SK-N-SH (cell line): Measurements from ENCODE around the gene MYOM1.

ENCODE experiments used
- EP300 ChIP-seq, 2 experiments: IDR thresholded peaks; 2 replicates each; pipeline versions ENCODE4 v1.4.0 to v1.6.1; 2012; ENCODE audit warnings: borderline replicate concordance in 1 of 2, low read depth in 1 of 2, low read length in 1 of 2
- FOXM1 ChIP-seq: IDR thresholded peaks from 2 replicates; pipeline ENCODE4 v1.4.0; 2012; ENCODE audit warnings: low read depth, mild to moderate bottlenecking
- MXI1 ChIP-seq: IDR thresholded peaks from 2 replicates; pipeline ENCODE4 v1.6.1; 2012; ENCODE audit warnings: mild to moderate bottlenecking, low read depth, low read length, improper control_type of control experiment
- NFIC ChIP-seq: IDR thresholded peaks from 2 replicates; pipeline ENCODE4 v1.4.0; 2012; ENCODE audit warnings: borderline replicate concordance
- SIN3A ChIP-seq: IDR thresholded peaks from 2 replicates; pipeline ENCODE4 v1.6.1; 2012; ENCODE audit warnings: low read depth, mild to moderate bottlenecking, low read length, moderate library complexity, borderline replicate concordance
- TF ChIP-seq, protein P1 (sequence below): fragments of 200-600 bp; sonication (generic); IDR thresholded peaks from 2 replicates; pipeline ENCODE4 v1.6.1; 2017; ENCODE audit warnings: antibody characterized with exemption, mild to moderate bottlenecking, moderate library complexity
- TF ChIP-seq, protein P2 (sequence below): IDR thresholded peaks from 2 replicates; pipeline ENCODE4 v1.6.1; 2012; ENCODE audit warnings: mild to moderate bottlenecking, low read depth, low read length, moderate library complexity

DNA sequence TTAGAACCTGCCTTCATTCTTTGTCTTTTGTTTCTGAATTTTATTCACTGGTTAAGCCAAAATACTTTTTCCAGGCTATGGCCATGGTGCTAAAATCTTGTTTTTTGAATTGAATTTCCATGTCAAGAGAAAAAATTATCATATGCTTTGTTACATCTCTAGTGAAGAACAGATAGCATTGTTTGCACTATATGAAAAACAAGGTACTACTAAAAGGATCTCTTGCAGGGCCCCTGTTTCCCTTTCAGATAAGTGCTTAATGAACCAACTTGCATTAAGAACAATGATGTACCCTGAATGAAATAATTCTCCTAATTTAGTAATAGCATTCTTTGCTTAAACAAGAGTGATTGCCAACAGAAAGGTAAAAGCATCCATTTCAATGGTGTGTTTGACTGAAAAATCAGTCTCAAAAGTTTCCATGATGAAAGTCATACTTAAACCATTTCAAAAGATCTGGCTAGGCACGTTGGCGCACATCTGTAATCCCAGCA is 37.9 kb upstream of the MYOM1 start:
- TF ChIP-seq, protein P1, sequence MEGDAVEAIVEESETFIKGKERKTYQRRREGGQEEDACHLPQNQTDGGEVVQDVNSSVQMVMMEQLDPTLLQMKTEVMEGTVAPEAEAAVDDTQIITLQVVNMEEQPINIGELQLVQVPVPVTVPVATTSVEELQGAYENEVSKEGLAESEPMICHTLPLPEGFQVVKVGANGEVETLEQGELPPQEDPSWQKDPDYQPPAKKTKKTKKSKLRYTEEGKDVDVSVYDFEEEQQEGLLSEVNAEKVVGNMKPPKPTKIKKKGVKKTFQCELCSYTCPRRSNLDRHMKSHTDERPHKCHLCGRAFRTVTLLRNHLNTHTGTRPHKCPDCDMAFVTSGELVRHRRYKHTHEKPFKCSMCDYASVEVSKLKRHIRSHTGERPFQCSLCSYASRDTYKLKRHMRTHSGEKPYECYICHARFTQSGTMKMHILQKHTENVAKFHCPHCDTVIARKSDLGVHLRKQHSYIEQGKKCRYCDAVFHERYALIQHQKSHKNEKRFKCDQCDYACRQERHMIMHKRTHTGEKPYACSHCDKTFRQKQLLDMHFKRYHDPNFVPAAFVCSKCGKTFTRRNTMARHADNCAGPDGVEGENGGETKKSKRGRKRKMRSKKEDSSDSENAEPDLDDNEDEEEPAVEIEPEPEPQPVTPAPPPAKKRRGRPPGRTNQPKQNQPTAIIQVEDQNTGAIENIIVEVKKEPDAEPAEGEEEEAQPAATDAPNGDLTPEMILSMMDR: no peak
- TF ChIP-seq, protein P2, sequence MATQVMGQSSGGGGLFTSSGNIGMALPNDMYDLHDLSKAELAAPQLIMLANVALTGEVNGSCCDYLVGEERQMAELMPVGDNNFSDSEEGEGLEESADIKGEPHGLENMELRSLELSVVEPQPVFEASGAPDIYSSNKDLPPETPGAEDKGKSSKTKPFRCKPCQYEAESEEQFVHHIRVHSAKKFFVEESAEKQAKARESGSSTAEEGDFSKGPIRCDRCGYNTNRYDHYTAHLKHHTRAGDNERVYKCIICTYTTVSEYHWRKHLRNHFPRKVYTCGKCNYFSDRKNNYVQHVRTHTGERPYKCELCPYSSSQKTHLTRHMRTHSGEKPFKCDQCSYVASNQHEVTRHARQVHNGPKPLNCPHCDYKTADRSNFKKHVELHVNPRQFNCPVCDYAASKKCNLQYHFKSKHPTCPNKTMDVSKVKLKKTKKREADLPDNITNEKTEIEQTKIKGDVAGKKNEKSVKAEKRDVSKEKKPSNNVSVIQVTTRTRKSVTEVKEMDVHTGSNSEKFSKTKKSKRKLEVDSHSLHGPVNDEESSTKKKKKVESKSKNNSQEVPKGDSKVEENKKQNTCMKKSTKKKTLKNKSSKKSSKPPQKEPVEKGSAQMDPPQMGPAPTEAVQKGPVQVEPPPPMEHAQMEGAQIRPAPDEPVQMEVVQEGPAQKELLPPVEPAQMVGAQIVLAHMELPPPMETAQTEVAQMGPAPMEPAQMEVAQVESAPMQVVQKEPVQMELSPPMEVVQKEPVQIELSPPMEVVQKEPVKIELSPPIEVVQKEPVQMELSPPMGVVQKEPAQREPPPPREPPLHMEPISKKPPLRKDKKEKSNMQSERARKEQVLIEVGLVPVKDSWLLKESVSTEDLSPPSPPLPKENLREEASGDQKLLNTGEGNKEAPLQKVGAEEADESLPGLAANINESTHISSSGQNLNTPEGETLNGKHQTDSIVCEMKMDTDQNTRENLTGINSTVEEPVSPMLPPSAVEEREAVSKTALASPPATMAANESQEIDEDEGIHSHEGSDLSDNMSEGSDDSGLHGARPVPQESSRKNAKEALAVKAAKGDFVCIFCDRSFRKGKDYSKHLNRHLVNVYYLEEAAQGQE: no peak
- no peak for TF ChIP-seq EP300 (IDR thresholded peaks at IDR 0.05; ENCODE audit: borderline replicate concordance in 1 of 2, low read depth in 1 of 2, low read length in 1 of 2)
- TF ChIP-seq NFIC: no peak
- TF ChIP-seq SIN3A: no peak
- TF ChIP-seq FOXM1: no peak
- TF ChIP-seq MXI1: no peak
